Epidermal melanocyte (primary cell): ENCODE results near the gene DDX24.
A peak's percentile ranks its signal among the peaks of the same experiment; 100 is the strongest.

ENCODE experiments used
- DNase-seq: peaks from one replicate; pipeline ENCODE4 v3.0.0; 2011; ENCODE audit warnings: low spot score; ENCODE audit not compliant: insufficient read length

DDX24 gene, protein sequence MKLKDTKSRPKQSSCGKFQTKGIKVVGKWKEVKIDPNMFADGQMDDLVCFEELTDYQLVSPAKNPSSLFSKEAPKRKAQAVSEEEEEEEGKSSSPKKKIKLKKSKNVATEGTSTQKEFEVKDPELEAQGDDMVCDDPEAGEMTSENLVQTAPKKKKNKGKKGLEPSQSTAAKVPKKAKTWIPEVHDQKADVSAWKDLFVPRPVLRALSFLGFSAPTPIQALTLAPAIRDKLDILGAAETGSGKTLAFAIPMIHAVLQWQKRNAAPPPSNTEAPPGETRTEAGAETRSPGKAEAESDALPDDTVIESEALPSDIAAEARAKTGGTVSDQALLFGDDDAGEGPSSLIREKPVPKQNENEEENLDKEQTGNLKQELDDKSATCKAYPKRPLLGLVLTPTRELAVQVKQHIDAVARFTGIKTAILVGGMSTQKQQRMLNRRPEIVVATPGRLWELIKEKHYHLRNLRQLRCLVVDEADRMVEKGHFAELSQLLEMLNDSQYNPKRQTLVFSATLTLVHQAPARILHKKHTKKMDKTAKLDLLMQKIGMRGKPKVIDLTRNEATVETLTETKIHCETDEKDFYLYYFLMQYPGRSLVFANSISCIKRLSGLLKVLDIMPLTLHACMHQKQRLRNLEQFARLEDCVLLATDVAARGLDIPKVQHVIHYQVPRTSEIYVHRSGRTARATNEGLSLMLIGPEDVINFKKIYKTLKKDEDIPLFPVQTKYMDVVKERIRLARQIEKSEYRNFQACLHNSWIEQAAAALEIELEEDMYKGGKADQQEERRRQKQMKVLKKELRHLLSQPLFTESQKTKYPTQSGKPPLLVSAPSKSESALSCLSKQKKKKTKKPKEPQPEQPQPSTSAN

GRCh38 chr14:94080621-94081385 is at the start of gene DDX24, which contains the start of gene IFI27L1:
DDX24 (minus strand) TSS chr14:94081202; CDS start chr14:94079742, 1,460 bp downstream.
IFI27L1 (plus strand) TSS chr14:94081310; CDS start chr14:94096938, 15,628 bp downstream.
- DNase-seq = peak; percentile 95

GRCh38 chr14:94129758-94130414 is 48.9 kb upstream of the DDX24 start:
- peak; percentile 27 for DNase-seq

DNA sequence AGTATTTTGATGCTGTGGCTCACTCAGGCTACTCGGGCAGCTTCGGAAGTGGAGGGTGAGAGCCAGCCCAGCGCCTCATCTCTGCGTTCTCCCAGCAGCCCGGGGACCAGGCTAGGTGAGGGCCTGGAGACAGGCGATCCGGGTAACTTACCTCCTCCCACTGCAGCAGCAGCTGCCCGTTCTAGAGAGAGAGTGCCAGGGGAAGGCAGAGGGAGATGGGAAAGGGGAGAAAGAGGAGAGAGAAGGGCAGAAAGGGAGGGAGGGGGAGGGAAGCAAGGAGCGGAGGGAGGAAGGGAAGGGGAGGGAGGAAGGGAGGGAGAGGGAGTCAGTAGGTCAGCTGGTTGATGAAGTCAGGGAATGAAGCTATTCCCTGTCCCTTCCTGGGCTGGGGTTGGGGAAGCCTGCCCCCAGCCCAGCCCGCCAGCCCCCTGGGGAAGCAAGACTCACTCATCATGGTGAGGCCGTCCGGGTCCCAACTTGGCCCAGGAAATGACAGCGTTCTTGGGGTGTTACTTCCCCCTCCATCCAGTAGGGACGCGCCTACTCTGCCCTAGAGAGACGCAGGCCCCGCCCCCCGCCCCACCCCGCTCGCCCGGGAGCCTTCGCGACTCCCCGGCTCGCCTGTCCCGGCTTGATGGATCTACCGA is 48.2 kb upstream of the DDX24 start, which contains the start of gene IFI27L2:
IFI27L2 (minus strand) TSS at position 494 of the 647 bp plus-strand sequence; CDS start at position 454, 40 bp downstream.
- DNase-seq = peak; percentile 84

GRCh38 chr14:94128216-94128839 is 47.3 kb upstream of the DDX24 start:
- DNase-seq = no peak

- no peak for DNase-seq
These were observed 46.3 kb upstream of the DDX24 start for GRCh38 chr14:94127330-94127729.

GRCh38 chr14:94126800-94127199 is 45.8 kb upstream of the DDX24 start:
- DNase-seq = no peak

DNA sequence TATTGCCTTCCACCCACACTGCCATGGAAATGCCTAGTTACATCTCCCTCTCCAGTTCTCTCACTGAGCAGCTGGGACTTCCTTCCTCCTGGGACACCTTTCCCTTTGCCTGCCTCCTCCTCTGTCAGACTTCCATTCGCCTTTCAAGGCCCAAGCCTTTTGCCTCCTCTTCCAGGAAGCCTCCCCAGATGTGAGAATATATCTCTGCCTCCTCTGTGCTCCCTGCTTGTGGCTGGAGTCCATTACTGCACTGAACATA is 45.3 kb upstream of the DDX24 start:
- no peak for DNase-seq

- no peak for DNase-seq
These were observed 44.8 kb upstream of the DDX24 start for GRCh38 chr14:94125659-94126418.

DNA sequence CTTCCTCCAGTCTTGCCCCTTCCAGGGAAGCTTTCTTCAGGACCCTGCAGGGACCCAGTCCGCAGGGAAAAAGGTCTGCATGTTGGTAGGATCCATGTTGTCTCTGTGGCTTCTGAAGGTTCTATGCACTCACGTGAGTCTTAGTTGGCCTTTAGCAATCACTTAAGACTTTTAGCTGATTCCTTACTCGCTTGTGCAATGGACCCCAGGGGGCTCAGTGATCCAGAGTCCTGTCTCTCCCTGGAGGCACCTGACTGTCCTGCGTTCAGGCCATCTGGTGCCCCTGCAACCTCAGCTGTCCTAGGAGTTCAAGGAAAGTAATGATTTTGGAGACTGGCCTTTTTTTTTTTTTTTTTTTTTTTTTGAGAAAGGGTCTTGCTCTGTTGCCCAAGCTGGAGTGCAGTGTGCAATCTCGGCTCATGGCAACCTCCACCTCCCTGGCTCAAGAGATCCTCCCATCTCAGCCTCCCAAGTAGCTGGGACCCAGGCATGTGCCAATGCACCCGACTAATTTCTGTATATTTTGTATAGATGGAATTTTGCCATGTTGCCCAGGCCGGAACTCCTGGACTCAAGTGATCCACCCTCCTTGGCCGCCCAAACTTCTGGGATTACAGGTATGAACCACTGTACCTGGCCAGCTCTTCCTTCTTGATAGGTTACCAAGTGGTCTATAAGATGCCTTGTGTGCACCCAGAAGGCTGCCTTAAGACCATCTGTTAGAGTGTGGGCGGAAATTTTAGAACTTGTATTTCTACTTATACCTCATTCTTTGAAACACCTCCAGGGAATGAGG is 43.8 kb upstream of the DDX24 start:
- no peak for DNase-seq

DNA sequence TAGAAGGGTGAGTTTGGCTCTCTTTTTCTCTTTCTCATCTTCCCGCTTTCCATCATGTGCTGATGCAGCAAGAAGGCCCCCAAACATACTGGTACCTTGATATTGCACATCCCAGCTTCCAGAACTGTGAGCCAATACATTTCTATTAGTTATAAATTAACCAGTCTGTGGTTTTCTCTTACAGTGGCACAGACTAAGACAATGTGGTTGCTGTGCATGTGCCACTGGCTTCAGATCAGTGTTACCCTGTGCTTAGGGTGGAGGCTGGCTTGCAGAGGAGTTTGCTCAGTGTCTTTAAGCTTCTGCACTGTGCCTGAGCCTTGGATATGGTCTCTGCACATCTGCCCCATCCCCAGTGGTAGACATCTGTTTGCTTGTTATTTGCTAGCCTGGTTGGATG is 42.9 kb upstream of the DDX24 start:
- DNase-seq = no peak

GRCh38 chr14:94123296-94123695 is 42.3 kb upstream of the DDX24 start:
- DNase-seq = no peak

GRCh38 chr14:94122438-94122837 is 41.4 kb upstream of the DDX24 start:
- no peak for DNase-seq

DNA sequence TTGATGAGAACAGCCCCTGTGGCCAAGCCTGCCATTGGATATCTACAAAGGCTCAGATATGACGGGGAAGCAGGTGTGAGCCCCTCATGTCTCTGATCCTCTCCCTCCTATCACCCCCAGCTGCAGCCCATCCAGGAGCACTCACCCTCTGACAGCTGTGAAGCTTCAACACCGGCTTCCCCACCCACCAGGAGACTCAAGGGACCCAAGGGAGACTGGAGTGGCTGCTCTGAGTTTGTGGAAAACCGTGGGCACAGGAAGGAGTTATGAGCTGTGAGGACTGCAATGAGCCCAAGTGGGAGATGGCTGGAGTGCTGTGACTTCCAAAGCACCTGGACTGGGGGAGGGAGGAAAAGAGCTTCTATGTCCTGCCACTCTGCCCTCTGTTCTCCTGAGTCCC is 40.5 kb upstream of the DDX24 start:
- DNase-seq = no peak

DNA sequence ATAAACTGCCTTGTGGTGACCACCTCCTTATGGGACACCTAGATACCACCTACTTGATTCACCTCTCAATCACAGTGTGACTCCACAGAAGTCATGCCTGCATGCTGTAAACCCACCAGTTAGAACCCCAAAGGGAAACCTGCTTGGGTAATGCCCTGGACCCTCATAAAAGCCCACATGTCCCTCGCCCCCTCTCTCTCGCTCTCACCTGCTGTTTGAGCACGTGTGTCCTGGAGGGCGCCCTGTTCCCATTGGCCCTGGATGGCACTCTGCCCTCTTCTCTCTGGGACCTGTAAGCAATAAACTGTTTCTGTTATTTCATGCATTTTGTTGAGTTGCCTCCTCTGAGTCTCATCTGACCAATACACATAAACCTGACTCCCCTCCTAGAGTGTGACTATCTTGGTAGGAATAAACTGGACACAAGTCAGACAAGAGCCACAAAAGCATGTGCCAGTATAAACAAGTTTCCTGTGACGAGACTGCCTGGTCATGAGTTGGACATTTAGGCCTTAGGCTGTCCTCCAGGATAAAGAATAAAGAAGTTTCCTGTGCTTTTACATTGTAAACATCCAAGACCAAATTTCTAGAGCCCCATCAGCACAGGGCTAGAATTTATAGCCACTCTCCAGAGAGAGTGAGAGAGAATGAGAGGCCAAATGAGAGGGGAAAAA is 39.8 kb upstream of the DDX24 start:
- no peak for DNase-seq

DNA sequence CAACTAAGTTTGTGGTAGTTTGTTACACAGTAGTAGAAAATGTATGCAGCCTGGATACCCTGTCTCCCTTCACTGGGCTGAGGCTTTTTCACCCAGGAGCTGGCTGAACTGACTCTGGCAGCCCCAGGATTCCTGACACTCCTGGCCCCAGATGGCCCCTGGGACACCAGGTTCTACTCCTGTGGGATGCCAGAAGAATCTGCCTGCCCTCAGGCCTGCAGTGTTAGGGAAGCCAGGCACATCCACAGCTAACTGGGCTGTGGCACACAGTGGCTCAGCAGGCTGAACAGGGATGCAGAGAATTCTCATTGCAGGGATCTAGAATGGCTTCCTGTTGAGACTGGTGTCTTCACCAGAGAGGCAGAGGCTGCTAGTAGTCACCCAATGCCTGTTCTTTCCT is 38.1 kb upstream of the DDX24 start:
- DNase-seq = no peak

DNA sequence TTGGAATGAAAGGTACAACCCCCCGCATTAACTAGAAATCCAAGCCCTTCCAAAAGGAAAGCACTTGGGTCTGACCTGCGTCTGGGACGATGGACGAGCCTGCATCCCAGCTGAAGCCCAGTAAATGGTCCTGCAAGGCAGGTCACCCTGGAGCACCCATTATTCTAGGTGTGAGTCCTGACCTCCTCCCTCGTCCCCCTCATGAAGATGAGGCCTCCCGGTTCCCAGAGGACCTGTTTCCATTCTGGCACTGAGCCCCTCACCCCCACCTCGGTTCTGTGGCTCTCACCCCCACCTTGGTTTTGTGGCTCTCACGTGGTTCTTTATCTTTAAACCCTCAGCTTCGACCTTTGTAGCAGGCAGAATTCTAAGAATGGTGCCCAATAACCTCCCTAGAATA is 36.9 kb upstream of the DDX24 start:
- no peak for DNase-seq

- DNase-seq = no peak
These were observed 35.7 kb upstream of the DDX24 start for GRCh38 chr14:94116701-94117100.

- DNase-seq = no peak
These were observed 34.6 kb upstream of the DDX24 start for GRCh38 chr14:94115631-94116030.
